HCT116 (cell line): ENCODE data around the gene CPS1. TPM values are rescaled to one million over a fixed set of nuclear protein-coding genes. Genes with fewer than 3 reads are reported as not detected.

Experiments used
- ATAC-seq: fragments of 200-7000 bp; cut with Tn5 transposase; 2 replicates; pipeline ENCODE4 v1.9.1; 2020; ENCODE audit warnings: mild to moderate bottlenecking, moderate library complexity
- BruUV-seq: library from RNA; stranded (reverse); fragments of 400-500 nt; replicated peaks from 2 replicates; lab custom pipeline; 2021; lab: Mats Ljungman, UMichigan
- CTCF ChIA-PET: fragments of 300-600 bp; sonication (Branson Sonifier 250); formaldehyde crosslinking; loops from one replicate; lab custom pipeline; 2021; ENCODE audit warnings: antibody characterized with exemption; lab: Charles Lee
- POLR2A ChIA-PET: fragments of 300-600, 350-600 bp; sonication (Branson Sonifier 250); formaldehyde crosslinking; loops from one replicate; lab custom pipeline; 2021; ENCODE audit warnings: antibody characterized with exemption; lab: Charles Lee
- RAD21 ChIA-PET, 2 experiments: fragments of 300-600 bp; sonication (Branson Sonifier 250); formaldehyde crosslinking; loops; one replicate each; lab custom pipeline; 2023; ENCODE audit warnings: low total read pairs in 2 of 2; ENCODE audit not compliant: uncharacterized antibody in 2 of 2, unreplicated experiment in 2 of 2, low non-redundant PET in 1 of 2; lab: Charles Lee
- DNase-seq: peaks from one replicate; pipeline ENCODE4 v3.0.0-alpha.2; 2010; ENCODE audit warnings: low read depth, low spot score
- H2AFZ ChIP-seq: fragments of 200-600 bp; shearing (Covaris generic), sonication (generic); 2 replicates; pipeline ENCODE4 v1.6.1; 2017; ENCODE audit warnings: low read depth, mixed run types, mixed read lengths, antibody characterized with exemption, low read length; ENCODE audit not compliant: poor library complexity, severe bottlenecking
- H3K27ac ChIP-seq: 2 replicates; pipeline ENCODE4 v1.5.1; 2012; ENCODE audit warnings: low read depth, low read length
- H3K27me3 ChIP-seq: fragments of 200-600 bp; sonication (generic); 2 replicates; pipeline ENCODE4 v1.6.1; 2016; ENCODE audit warnings: mixed run types, low read length, mixed read lengths; ENCODE audit not compliant: insufficient read depth
- H3K36me3 ChIP-seq, 2 experiments: fragments of 200-500 bp in 1 of 2; fragments of 200-600 bp in 1 of 2; sonication (Bioruptor generic) in 1 of 2; sonication (generic) in 1 of 2; 2 replicates each; pipeline versions ENCODE4 v1.5.1 to v1.6.1; 2014 to 2016; ENCODE audit warnings: low read length in 2 of 2, inconsistent platforms in 1 of 2, mixed read lengths in 1 of 2, mixed run types in 1 of 2; ENCODE audit not compliant: insufficient read depth in 2 of 2, control insufficient read depth in 1 of 2
- H3K4me1 ChIP-seq, 2 experiments: fragments of 200-600 bp in 1 of 2; sonication (generic) in 1 of 2; 2 replicates each; pipeline versions ENCODE4 v1.5.1 to v1.6.1; 2012 to 2017; ENCODE audit warnings: low read length in 2 of 2, inconsistent platforms in 1 of 2, mild to moderate bottlenecking in 1 of 2, mixed read lengths in 1 of 2, mixed run types in 1 of 2, moderate library complexity in 1 of 2; ENCODE audit not compliant: insufficient read depth in 2 of 2, control insufficient read depth in 1 of 2
- H3K4me2 ChIP-seq: fragments of 200-600 bp; sonication (generic); 2 replicates; pipeline ENCODE4 v1.6.1; 2017; ENCODE audit warnings: mixed run types, low read length, mixed read lengths
- H3K4me3 ChIP-seq, 2 experiments: fragments of 200-600 bp in 1 of 2; sonication (generic) in 1 of 2; replicated peaks in 1 of 2; 2 replicates each; pipeline ENCODE4 v1.5.1; 2011 to 2016; ENCODE audit warnings: low read length in 2 of 2, control low read depth in 1 of 2, low read depth in 1 of 2, mild to moderate bottlenecking in 1 of 2, mixed read lengths in 1 of 2, mixed run types in 1 of 2
- H3K79me2 ChIP-seq: fragments of 200-600 bp; sonication (generic); 2 replicates; pipeline ENCODE4 v1.6.1; 2017; ENCODE audit warnings: mild to moderate bottlenecking, mixed run types, low read length, moderate library complexity, mixed read lengths; ENCODE audit not compliant: insufficient read depth
- H3K9ac ChIP-seq: fragments of 200-600 bp; sonication (generic); 2 replicates; pipeline ENCODE4 v1.6.1; 2016; ENCODE audit warnings: low read length, mixed read lengths
- H3K9me2 ChIP-seq: fragments of 200-600 bp; sonication (generic), shearing (Covaris generic); 2 replicates; pipeline ENCODE4 v1.6.1; 2017; ENCODE audit warnings: mixed run types, mild to moderate bottlenecking, moderate library complexity; ENCODE audit not compliant: insufficient read depth
- H3K9me3 ChIP-seq, 2 experiments: fragments of 200-500 bp in 1 of 2; fragments of 200-600 bp in 1 of 2; sonication (Bioruptor generic) in 1 of 2; sonication (generic) in 1 of 2; 2 replicates each; pipeline ENCODE4 v1.6.1; 2014 to 2017; ENCODE audit warnings: low read length in 2 of 2, mixed read lengths in 2 of 2, inconsistent platforms in 1 of 2, low read depth in 1 of 2, mild to moderate bottlenecking in 1 of 2, mixed run types in 1 of 2, moderate library complexity in 1 of 2; ENCODE audit not compliant: control insufficient read depth in 1 of 2, insufficient read depth in 1 of 2
- H4K20me1 ChIP-seq: fragments of 200-600 bp; sonication (generic), shearing (Covaris generic); 2 replicates; pipeline ENCODE4 v1.6.1; 2017; ENCODE audit warnings: mixed run types, mild to moderate bottlenecking, moderate library complexity; ENCODE audit not compliant: insufficient read depth
- EGR1 ChIP-seq: IDR thresholded peaks from 2 replicates; pipeline ENCODE4 v1.6.1; 2012; ENCODE audit warnings: low read depth
- ELF1 ChIP-seq: IDR thresholded peaks from 2 replicates; pipeline ENCODE4 v1.6.1; 2012; ENCODE audit warnings: low read depth, borderline replicate concordance
- EZH2 ChIP-seq: fragments of 200-600 bp; sonication (generic); IDR thresholded peaks from 2 replicates; pipeline ENCODE4 v1.6.1; 2017; ENCODE audit warnings: antibody characterized with exemption, mixed run types
- EZH2phosphoT487 ChIP-seq: fragments of 200-600 bp; IDR thresholded peaks from 2 replicates; pipeline ENCODE4 v1.6.1; 2018; ENCODE audit warnings: antibody characterized with exemption, borderline replicate concordance
- FOSL1 ChIP-seq: IDR thresholded peaks from 2 replicates; pipeline ENCODE4 v1.6.1; 2012; ENCODE audit warnings: low read depth
- JUND ChIP-seq: IDR thresholded peaks from 2 replicates; pipeline ENCODE4 v1.6.1; 2012
- POLR2AphosphoS5 ChIP-seq: IDR thresholded peaks from 2 replicates; pipeline ENCODE4 v1.6.1; 2011; ENCODE audit warnings: mild to moderate bottlenecking, low read depth, low read length, moderate library complexity
- SIN3A ChIP-seq: IDR thresholded peaks from 2 replicates; pipeline ENCODE4 v1.6.1; 2012; ENCODE audit warnings: low read depth
- SP1 ChIP-seq: IDR thresholded peaks from 2 replicates; pipeline ENCODE4 v1.6.1; 2012; ENCODE audit warnings: low read depth
- SRF ChIP-seq: IDR thresholded peaks from 2 replicates; pipeline ENCODE4 v1.6.1; 2012; ENCODE audit warnings: low read depth
- TCF7L2 ChIP-seq: IDR thresholded peaks from 2 replicates; pipeline ENCODE4 v1.7.0; 2011; ENCODE audit warnings: borderline replicate concordance, inconsistent platforms; ENCODE audit not compliant: insufficient read depth, insufficient read length; ENCODE audit errors: extremely low read depth
- YY1 ChIP-seq: IDR thresholded peaks from 2 replicates; pipeline ENCODE4 v1.6.1; 2011; ENCODE audit warnings: low read length, low read depth, moderate library complexity, mild to moderate bottlenecking; ENCODE audit not compliant: insufficient replicate concordance; ENCODE audit errors: extremely low read depth
- ZFX ChIP-seq: fragments of 450-650 bp; IDR thresholded peaks from 2 replicates; pipeline ENCODE4 v1.6.1; 2017
- ZNF274 ChIP-seq: fragments of 200-500 bp; sonication (Bioruptor generic); IDR thresholded peaks from 2 replicates; pipeline ENCODE4 v1.6.1; 2014; ENCODE audit warnings: mild to moderate bottlenecking, low read depth, low read length, inconsistent platforms
- intact Hi-C: fragments of 100-400 bp; cut with micrococcal nuclease; formaldehyde crosslinking; loops from 2 replicates; pipeline ENCODE4 v1.10.0; 2022
- total RNA-seq: library from RNA; stranded (reverse); gene quantifications from one replicate; pipeline ENCODE4 v1.2.1, GENCODE V29; 2021; ENCODE audit not compliant: unreplicated experiment
- TF ChIP-seq, protein P1 (sequence below): IDR thresholded peaks from 2 replicates; pipeline ENCODE4 v1.6.1; 2011; ENCODE audit warnings: mild to moderate bottlenecking, low read length, moderate library complexity; ENCODE audit not compliant: insufficient replicate concordance; ENCODE audit errors: extremely low read depth
- TF ChIP-seq, protein P2 (sequence below): IDR thresholded peaks from 2 replicates; pipeline ENCODE4 v1.6.1; 2012
- TF ChIP-seq, protein P3 (sequence below): IDR thresholded peaks from 2 replicates; pipeline ENCODE4 v1.6.1; 2012

Gene CPS1
- total RNA-seq, 1 experiment from 2014 or later, result 37.5 TPM

DNA sequence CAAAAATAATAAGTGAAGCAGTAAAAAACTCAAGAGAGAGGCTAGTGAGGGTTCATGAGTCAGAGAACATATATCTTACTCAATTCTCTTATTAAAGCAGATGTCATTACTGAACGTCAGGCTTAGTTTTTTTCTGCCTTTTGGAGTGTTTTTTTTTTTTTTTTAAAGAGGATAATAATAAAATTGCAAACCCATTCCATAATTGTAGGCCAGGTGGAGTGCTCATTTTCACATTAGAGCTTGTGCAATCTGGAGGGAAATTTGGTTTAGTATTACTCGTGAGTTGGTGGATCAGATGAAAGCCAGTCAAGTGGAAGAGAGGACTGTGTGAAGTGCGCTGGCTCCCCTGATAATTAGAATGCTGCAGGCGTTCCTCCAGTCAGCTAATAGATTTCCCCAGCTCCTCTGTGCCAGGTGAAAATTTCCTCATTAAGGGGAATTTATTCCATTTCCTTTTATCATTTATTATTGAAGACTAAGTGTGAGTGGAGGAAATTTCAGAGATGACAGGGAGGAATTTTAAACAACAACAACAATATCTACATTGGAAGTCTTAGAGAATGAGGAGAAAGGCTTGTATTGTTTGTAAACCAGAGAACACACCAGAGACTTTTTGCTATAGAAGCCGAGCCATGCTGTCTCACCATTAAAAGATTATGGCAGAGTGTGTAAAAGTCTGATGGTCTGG is 74.6 kb downstream of the CPS1 start:
- TF ChIP-seq ZFX, result no peak
- Histone ChIP-seq H2AFZ (no peak overlapping the region), H3K4me3 (no peak overlapping the region), H3K9me2 (no peaks in the 10 kb centered on the region), H4K20me1 (no peaks in the 10 kb centered on the region), H3K79me2 (no peaks in the 10 kb centered on the region), H3K36me3 (no peaks in the 10 kb centered on the region), H3K4me1 (no peaks in the 10 kb centered on the region; a peak in 1 of 4 replicates), H3K27me3 (no peaks in the 10 kb centered on the region), H3K4me2 (no peak overlapping the region), H3K9me3 (no peaks in the 10 kb centered on the region), H3K9ac (no peak overlapping the region), H3K27ac (no peak overlapping the region)
- ChIA-PET RAD21 (no interaction called here), CTCF (no interaction called here), POLR2A (no interaction called here)
- ATAC-seq (no peak), DNase-seq (no peak)
- intact Hi-C loops, result no loop called here
- no TSS peak for BruUV-seq

DNA sequence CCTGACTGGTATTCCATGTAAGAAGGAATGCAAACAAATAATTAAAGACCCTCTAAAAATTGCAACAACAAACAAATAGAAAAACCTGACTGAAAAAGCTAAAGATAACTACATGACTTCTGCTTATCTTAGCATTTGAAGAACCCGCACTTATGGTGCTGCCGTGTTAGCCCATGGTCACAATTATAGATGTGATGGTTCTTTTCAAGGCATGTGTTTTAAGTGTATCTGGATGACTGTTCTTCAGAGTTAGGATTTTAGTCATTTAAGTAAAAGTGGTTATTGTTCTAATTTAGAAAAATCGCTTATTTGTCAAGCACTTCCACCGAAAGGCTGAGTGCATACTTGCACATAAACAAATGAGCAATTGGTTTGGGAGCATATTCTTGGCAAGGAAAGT is 77.3 kb downstream of the CPS1 start:
- H2AFZ ChIP-seq, result no peak overlapping the region
- no peak overlapping the region for H3K4me3 ChIP-seq
- no peaks in the 10 kb centered on the region for H3K36me3 ChIP-seq
- no peaks in the 10 kb centered on the region for H3K9me3 ChIP-seq
- H3K9me2 ChIP-seq, result no peaks in the 10 kb centered on the region
- no TSS peak for BruUV-seq
- H3K79me2 ChIP-seq, result no peaks in the 10 kb centered on the region
- H3K4me2 ChIP-seq, result no peak overlapping the region
- POLR2A ChIA-PET, result no interaction called here
- H3K9ac ChIP-seq, result no peak overlapping the region
- CTCF ChIA-PET, result no interaction called here
- H3K27ac ChIP-seq, result no peak overlapping the region
- H3K4me1 ChIP-seq, result no peaks in the 10 kb centered on the region
- RAD21 ChIA-PET, result no interaction called here
- intact Hi-C loops, result no loop called here
- DNase-seq (no peak), ATAC-seq (no peak)
- no peaks in the 10 kb centered on the region for H4K20me1 ChIP-seq
- no peaks in the 10 kb centered on the region for H3K27me3 ChIP-seq
- no peak for TF ChIP-seq YY1
- TF ChIP-seq SIN3A, result no peak
- TF ChIP-seq ZNF274, result no peak
- no peak for TF ChIP-seq POLR2AphosphoS5
- no peak for TF ChIP-seq SRF
- no peak for TF ChIP-seq JUND
- TF ChIP-seq ELF1, result no peak
- no peak for TF ChIP-seq EZH2phosphoT487
- TF ChIP-seq, protein P1, sequence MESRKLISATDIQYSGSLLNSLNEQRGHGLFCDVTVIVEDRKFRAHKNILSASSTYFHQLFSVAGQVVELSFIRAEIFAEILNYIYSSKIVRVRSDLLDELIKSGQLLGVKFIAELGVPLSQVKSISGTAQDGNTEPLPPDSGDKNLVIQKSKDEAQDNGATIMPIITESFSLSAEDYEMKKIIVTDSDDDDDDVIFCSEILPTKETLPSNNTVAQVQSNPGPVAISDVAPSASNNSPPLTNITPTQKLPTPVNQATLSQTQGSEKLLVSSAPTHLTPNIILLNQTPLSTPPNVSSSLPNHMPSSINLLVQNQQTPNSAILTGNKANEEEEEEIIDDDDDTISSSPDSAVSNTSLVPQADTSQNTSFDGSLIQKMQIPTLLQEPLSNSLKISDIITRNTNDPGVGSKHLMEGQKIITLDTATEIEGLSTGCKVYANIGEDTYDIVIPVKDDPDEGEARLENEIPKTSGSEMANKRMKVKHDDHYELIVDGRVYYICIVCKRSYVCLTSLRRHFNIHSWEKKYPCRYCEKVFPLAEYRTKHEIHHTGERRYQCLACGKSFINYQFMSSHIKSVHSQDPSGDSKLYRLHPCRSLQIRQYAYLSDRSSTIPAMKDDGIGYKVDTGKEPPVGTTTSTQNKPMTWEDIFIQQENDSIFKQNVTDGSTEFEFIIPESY, result no peak
- TF ChIP-seq FOSL1, result no peak
- no peak for TF ChIP-seq EZH2
- no peak for TF ChIP-seq TCF7L2
- TF ChIP-seq, protein P2, sequence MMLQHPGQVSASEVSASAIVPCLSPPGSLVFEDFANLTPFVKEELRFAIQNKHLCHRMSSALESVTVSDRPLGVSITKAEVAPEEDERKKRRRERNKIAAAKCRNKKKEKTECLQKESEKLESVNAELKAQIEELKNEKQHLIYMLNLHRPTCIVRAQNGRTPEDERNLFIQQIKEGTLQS, result no peak
- TF ChIP-seq, protein P3, sequence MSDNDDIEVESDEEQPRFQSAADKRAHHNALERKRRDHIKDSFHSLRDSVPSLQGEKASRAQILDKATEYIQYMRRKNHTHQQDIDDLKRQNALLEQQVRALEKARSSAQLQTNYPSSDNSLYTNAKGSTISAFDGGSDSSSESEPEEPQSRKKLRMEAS, result no peak
- TF ChIP-seq EGR1, result no peak
- TF ChIP-seq SP1, result no peak
